Esophagus squamous epithelium (tissue), 5 donors: ENCODE results near the gene LRIT3. TPM values are rescaled to one million over a fixed set of nuclear protein-coding genes. Genes with fewer than 3 reads are reported as not detected.

ENCODE experiments used
- DNase-seq: peaks from one replicate; lab custom pipeline; 2025; lab: John Stamatoyannopoulos, UW
- H3K27ac ChIP-seq, 4 donors: fragments of 200-600 bp; sonication (generic); one replicate each; pipeline ENCODE4 v1.5.1; 2016 to 2019; ENCODE audit warnings: mild to moderate bottlenecking in 1 of 4
- H3K27me3 ChIP-seq, 4 donors: fragments of 200-600 bp; sonication (generic); 1 replicate in 3 of 4; 2 replicates in 1 of 4; pipeline versions ENCODE4 v1.5.1 to v1.6.0; 2017 to 2021; ENCODE audit warnings: antibody characterized with exemption in 1 of 4
- H3K36me3 ChIP-seq, 3 donors: fragments of 200-600 bp; sonication (generic); one replicate each; pipeline ENCODE4 v1.5.1; 2016 to 2019
- H3K4me1 ChIP-seq, 3 donors: fragments of 200-600 bp; sonication (generic); one replicate each; pipeline ENCODE4 v1.5.1; 2017 to 2019
- H3K4me3 ChIP-seq, 4 donors: fragments of 200-600 bp; sonication (generic); 1 replicate in 3 of 4; 2 replicates in 1 of 4; pipeline ENCODE4 v1.5.1; 2016 to 2019; ENCODE audit warnings: mild to moderate bottlenecking in 2 of 4, moderate library complexity in 1 of 4
- H3K9me3 ChIP-seq, 3 donors: fragments of 200-600 bp; sonication (generic); one replicate each; pipeline ENCODE4 v1.5.1; 2016 to 2019
- POLR2A ChIP-seq, 4 donors: fragments of 450-650 bp; IDR thresholded peaks; one replicate each; pipeline ENCODE4 v1.6.1; 2017; ENCODE audit warnings: antibody characterized with exemption in 4 of 4, mild to moderate bottlenecking in 4 of 4, moderate library complexity in 3 of 4
- WGBS, 2 donors: methylation state at CpG; one replicate each; pipeline ENCODE4 v1.1.5; 2018; 5-methylcytosine and 5-hydroxymethylcytosine counted together
- intact Hi-C: fragments of 100-400 bp; cut with DNase I; formaldehyde crosslinking; loops from one replicate; pipeline ENCODE4 v1.15.0; 2022
- total RNA-seq, 4 donors: library from RNA; depleted of rRNA; stranded (reverse); fragments of >200 nt; gene quantifications; one replicate each; pipeline ENCODE4 v1.1.0, GENCODE V29; 2016
- TF ChIP-seq, protein P1 (sequence below), 6 experiments: fragments of 450-650 bp in 4 of 6; fragments of 200-600 bp in 2 of 6; sonication (generic) in 2 of 6; IDR thresholded peaks; one replicate each; pipeline ENCODE4 v1.5.1; 2016 to 2019; ENCODE audit warnings: antibody characterized with exemption in 6 of 6, mild to moderate bottlenecking in 4 of 6, moderate library complexity in 4 of 6
- donor health status: DM: yes; HTN: yes; CAD: no.

LRIT3 gene
- total RNA-seq, 4 donors from 2014 or later = 0.15 to 0.38 TPM; not detected in 2

DNA sequence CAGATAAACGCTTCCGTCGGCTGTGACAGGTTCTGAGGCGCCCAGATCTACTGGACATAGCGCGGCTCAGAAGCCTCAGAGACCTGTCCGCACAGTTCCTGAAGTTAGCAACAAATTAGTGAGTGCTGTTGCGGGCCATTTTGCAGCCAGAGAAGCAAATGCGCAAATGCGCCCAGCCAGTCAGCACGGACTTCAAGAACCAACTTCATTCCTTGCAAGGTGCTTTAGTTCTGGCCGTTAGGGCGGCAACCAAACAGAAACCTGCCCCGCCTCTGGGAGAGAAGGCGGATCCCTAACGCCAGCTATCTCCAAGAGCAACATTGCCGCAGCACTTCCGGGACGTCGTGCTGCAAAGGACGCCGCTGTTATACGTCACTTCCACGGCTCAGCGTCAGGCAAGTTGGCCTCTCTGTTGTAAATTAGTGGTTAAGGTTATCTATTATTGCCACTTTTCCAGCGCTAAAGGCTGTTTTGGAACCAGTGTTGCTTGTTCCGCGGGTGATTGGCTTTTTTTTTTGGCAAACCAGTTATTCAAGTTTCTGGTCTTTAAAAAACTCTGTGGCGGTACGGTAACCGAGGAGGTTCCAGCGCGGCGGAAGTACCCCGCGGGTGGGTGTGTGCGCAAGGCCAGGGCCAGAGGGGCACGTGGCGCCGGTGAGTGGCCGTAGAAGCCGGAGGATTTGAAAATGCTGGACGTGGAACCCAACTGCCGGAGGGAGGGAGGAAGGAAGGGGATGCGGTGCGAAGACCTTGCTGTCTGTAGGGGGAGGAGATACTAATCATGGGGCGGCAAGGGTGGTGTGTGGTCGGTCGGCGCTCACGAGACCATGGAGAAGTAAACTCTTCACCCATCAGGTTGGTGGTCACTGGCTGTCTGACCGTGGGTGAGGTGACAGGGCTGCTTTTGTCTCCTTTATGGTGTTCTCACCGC is 32.5 kb upstream of the LRIT3 start, which contains the start of gene GAR1:
TSS of gene GAR1 (plus strand) at position 612 of the 931 bp plus-strand sequence. CDS start 403 bp downstream, outside the sequence.
- TF ChIP-seq, protein P1, sequence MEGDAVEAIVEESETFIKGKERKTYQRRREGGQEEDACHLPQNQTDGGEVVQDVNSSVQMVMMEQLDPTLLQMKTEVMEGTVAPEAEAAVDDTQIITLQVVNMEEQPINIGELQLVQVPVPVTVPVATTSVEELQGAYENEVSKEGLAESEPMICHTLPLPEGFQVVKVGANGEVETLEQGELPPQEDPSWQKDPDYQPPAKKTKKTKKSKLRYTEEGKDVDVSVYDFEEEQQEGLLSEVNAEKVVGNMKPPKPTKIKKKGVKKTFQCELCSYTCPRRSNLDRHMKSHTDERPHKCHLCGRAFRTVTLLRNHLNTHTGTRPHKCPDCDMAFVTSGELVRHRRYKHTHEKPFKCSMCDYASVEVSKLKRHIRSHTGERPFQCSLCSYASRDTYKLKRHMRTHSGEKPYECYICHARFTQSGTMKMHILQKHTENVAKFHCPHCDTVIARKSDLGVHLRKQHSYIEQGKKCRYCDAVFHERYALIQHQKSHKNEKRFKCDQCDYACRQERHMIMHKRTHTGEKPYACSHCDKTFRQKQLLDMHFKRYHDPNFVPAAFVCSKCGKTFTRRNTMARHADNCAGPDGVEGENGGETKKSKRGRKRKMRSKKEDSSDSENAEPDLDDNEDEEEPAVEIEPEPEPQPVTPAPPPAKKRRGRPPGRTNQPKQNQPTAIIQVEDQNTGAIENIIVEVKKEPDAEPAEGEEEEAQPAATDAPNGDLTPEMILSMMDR (IDR thresholded peaks at IDR 0.05) = peak in 1 of 6 experiments; percentile 12
- peak in 2 of 4 donors; percentile 40 to 64 for TF ChIP-seq POLR2A (IDR thresholded peaks at IDR 0.05)
- intact Hi-C loops = loop anchor here (5.0 to 10.0 kb wide), 3 partner anchors 88 to 398 kb away; partner anchors contain the start of gene CASP6
- peaks cover 0 to 46% (median 13%) of the 10 kb centered on the region in 3 donors for H3K4me1 ChIP-seq
- 0 to 1% methylated on average over 29 to 33 of the region's 53 CpGs for WGBS, 2 donors
- H3K4me3 ChIP-seq = peak within 1 kb of the TSS; percentile 76 to 87 (median 78)
- H3K36me3 ChIP-seq = peaks cover 0 to 30% (median 0%) of the 10 kb centered on the region in 3 donors
- peak within 1 kb of the TSS; percentile 72 to 96 (median 90) for H3K27ac ChIP-seq
- no peaks in the 10 kb centered on the region for H3K9me3 ChIP-seq
- no peaks in the 10 kb centered on the region for H3K27me3 ChIP-seq
- DNase-seq = peak; percentile 62

DNA sequence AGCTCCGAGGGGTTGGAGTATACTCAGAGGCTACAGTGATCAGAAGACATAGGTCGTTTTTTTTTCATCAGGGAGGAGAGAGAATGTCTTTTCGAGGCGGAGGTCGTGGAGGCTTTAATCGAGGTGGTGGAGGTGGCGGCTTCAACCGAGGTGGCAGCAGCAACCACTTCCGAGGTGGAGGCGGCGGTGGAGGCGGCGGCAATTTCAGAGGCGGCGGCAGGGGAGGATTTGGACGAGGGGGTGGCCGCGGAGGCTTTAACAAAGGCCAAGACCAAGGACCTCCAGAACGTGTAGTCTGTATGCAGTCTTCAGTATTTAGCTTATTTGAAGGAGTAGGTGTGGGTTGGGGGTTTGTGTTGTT is 31.8 kb upstream of the LRIT3 start:
- DNase-seq = no peak
- intact Hi-C loops = loop anchor here (5.0 to 10.0 kb wide), 3 partner anchors 89 to 399 kb away; partner anchors contain the start of gene CASP6
- WGBS, 2 donors = 0 to 1% methylated on average over 10 to 19 of the region's 19 CpGs
- TF ChIP-seq, protein P1 (IDR thresholded peaks at IDR 0.05) = no peak
- TF ChIP-seq POLR2A (IDR thresholded peaks at IDR 0.05) = no peak
- Histone ChIP-seq H3K27ac (peak overlapping the region; percentile 72 to 96 (median 90)), H3K27me3 (no peaks in the 10 kb centered on the region), H3K36me3 (peaks cover 0 to 37% (median 0%) of the 10 kb centered on the region in 3 donors), H3K9me3 (no peaks in the 10 kb centered on the region), H3K4me3 (peak overlapping the region; percentile 76 to 87 (median 78)), H3K4me1 (peaks cover 0 to 52% (median 13%) of the 10 kb centered on the region in 3 donors)

DNA sequence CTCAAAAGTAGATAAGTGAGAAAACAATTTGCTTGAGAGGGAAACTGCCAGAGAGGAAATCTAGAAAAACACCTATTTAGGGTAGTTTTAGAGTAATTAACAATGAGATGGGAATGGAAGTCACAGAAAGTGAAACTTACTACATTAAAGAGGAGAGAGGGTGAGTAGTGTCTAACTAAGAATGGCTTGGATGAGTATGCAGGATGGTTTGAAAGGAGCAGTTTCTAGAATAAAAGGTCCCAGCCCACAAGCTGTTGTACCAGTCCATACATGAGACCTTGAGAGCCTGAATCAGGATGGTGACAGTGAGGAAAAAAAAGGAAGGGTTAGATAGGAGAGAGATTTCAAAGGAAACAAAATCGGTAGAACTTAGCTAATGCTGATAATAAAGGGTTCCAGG is 31.0 kb upstream of the LRIT3 start:
- no peak for DNase-seq
- 79% methylated on average over 1 of the region's 1 CpG for WGBS, 2 donors
- Histone ChIP-seq H3K9me3 (no peaks in the 10 kb centered on the region), H3K36me3 (peaks cover 0 to 45% (median 0%) of the 10 kb centered on the region in 3 donors), H3K4me1 (peaks cover 0 to 56% (median 13%) of the 10 kb centered on the region in 3 donors), H3K27me3 (no peaks in the 10 kb centered on the region), H3K27ac (peak overlapping the region in 1 of 4 donors; percentile 92), H3K4me3 (peak overlapping the region in 1 of 4 donors; percentile 76)
- TF ChIP-seq, protein P1 (IDR thresholded peaks at IDR 0.05) = no peak
- no peak for TF ChIP-seq POLR2A (IDR thresholded peaks at IDR 0.05)
- intact Hi-C loops = loop anchor here (5.0 to 10.0 kb wide), 3 partner anchors 90 to 400 kb away; partner anchors contain the start of gene CASP6

DNA sequence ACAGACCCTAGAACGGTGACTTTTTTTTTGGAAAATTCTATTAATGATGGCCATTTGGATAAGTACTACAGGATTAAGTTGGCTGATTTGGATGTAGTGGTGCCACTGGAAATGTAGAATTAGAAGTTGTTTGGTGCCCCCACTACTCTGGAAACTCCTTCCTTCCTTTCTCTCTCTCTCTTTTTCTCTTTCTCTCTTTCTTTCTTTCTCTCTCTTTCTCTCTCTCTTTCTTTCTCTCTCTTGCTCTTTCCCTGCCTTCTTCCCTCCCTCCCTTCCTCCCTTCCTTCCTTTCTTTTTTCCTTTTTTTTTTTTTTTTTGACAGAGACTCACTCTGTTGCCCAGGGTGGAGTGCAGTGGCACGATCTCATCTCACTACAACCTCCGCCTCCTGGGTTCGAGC is 29.6 kb upstream of the LRIT3 start:
- peaks cover 0 to 59% (median 3%) of the 10 kb centered on the region in 3 donors for H3K36me3 ChIP-seq
- intact Hi-C loops = loop anchor here (5.0 to 10.0 kb wide), 3 partner anchors 91 to 401 kb away; partner anchors contain the start of gene CASP6
- peaks cover 0 to 56% (median 13%) of the 10 kb centered on the region in 3 donors for H3K4me1 ChIP-seq
- H3K27ac ChIP-seq = no peak overlapping the region
- H3K27me3 ChIP-seq = no peaks in the 10 kb centered on the region
- no peak for DNase-seq
- TF ChIP-seq, protein P1 (IDR thresholded peaks at IDR 0.05) = no peak
- no peak for TF ChIP-seq POLR2A (IDR thresholded peaks at IDR 0.05)
- 95 to 96% methylated on average over 4 of the region's 4 CpGs for WGBS, 2 donors
- H3K9me3 ChIP-seq = no peaks in the 10 kb centered on the region
- H3K4me3 ChIP-seq = no peak overlapping the region
